Lower leg skin (tissue), 3 donors: Measurements from ENCODE around the gene COMMD1.
"Not testable (repeated sequence)": the region's sequence is repeated elsewhere in the genome, so short reads cannot be mapped to it uniquely, and the experiment has no call there.

Experiments
- CTCF ChIP-seq, 3 donors: fragments of 450-650 bp; IDR thresholded peaks; one replicate each; pipeline ENCODE4 v1.5.1; 2016; ENCODE audit warnings: antibody characterized with exemption in 3 of 3, mild to moderate bottlenecking in 3 of 3, moderate library complexity in 2 of 3
- POLR2A ChIP-seq, 2 donors: fragments of 450-650 bp; IDR thresholded peaks; one replicate each; pipeline ENCODE4 v1.6.1; 2016 to 2017; ENCODE audit warnings: antibody characterized with exemption in 2 of 2, mild to moderate bottlenecking in 1 of 2, moderate library complexity in 1 of 2

- TF ChIP-seq CTCF, POLR2A (IDR thresholded peaks at IDR 0.05): not testable (repeated sequence)
Observed at GRCh38 chr2:62146790-62147189, 241.3 kb downstream of the COMMD1 start.
